HepG2 (cell line): ENCODE measurements around the gene XAF1. TPM values are rescaled to one million over a fixed set of nuclear protein-coding genes. Genes with fewer than 3 reads are reported as not detected.

Experiments
- CBX5 ChIP-seq: sonication (generic); formaldehyde crosslinking; IDR thresholded peaks from 2 replicates; pipeline ENCODE4 v1.4.0; 2020; ENCODE audit warnings: missing genetic modification reagents, borderline replicate concordance
- DR1 ChIP-seq: sonication (generic); formaldehyde crosslinking; IDR thresholded peaks from 2 replicates; pipeline ENCODE4 v1.8.0; 2021; ENCODE audit warnings: mild to moderate bottlenecking, missing genetic modification reagents, inconsistent platforms
- HBP1 ChIP-seq: IDR thresholded peaks from 2 replicates; pipeline ENCODE4 v1.6.1; 2016; ENCODE audit warnings: low read depth, control low read depth
- KDM5B ChIP-seq: sonication (generic); formaldehyde crosslinking; IDR thresholded peaks from 2 replicates; pipeline ENCODE4 v1.4.0; 2020; ENCODE audit warnings: missing genetic modification reagents, mild to moderate bottlenecking, borderline replicate concordance
- NFE2L1 ChIP-seq: sonication (generic); formaldehyde crosslinking; IDR thresholded peaks from 2 replicates; pipeline ENCODE4 v1.4.0; 2020; ENCODE audit warnings: missing genetic modification reagents, mild to moderate bottlenecking, borderline replicate concordance
- NR1H2 ChIP-seq: sonication (generic); formaldehyde crosslinking; IDR thresholded peaks from 2 replicates; pipeline ENCODE4 v1.8.1; 2022; ENCODE audit warnings: low read depth, missing genetic modification reagents, borderline replicate concordance
- PCBP2 ChIP-seq: fragments of 200-400 bp; formaldehyde crosslinking; optimal IDR thresholded peaks from 2 replicates; pipeline ENCODE3; 2018; ENCODE audit warnings: low read length, low read depth; ENCODE audit not compliant: poor library complexity, severe bottlenecking
- POLR2A ChIP-seq, 2 experiments: IDR thresholded peaks; 2 replicates each; pipeline ENCODE4 v1.6.1; 2011; ENCODE audit warnings: low read depth in 2 of 2, low read length in 2 of 2, mild to moderate bottlenecking in 1 of 2, moderate library complexity in 1 of 2; ENCODE audit not compliant: insufficient read depth in 1 of 2
- SIX1 ChIP-seq: sonication (generic); formaldehyde crosslinking; IDR thresholded peaks from 2 replicates; pipeline ENCODE4 v1.4.0; 2020; ENCODE audit warnings: missing genetic modification reagents, borderline replicate concordance
- ZFX ChIP-seq: sonication (generic); formaldehyde crosslinking; IDR thresholded peaks from 2 replicates; pipeline ENCODE4 v1.4.0; 2020; ENCODE audit warnings: mild to moderate bottlenecking, low read depth, missing genetic modification reagents, moderate library complexity
- ZNF225 ChIP-seq: sonication (generic); formaldehyde crosslinking; IDR thresholded peaks from 2 replicates; pipeline ENCODE4 v1.4.0; 2020; ENCODE audit warnings: mild to moderate bottlenecking, missing genetic modification reagents
- ZNF264 ChIP-seq: sonication (generic); formaldehyde crosslinking; IDR thresholded peaks from 2 replicates; pipeline ENCODE4 v1.4.0; 2020; ENCODE audit warnings: missing genetic modification reagents
- ZNF296 ChIP-seq: sonication (generic); formaldehyde crosslinking; conservative IDR thresholded peaks from 2 replicates; pipeline ENCODE4 v1.5.0; 2020; ENCODE audit warnings: mild to moderate bottlenecking, missing genetic modification reagents
- ZNF503 ChIP-seq: sonication (generic); formaldehyde crosslinking; IDR thresholded peaks from 2 replicates; pipeline ENCODE4 v1.4.0; 2020; ENCODE audit warnings: missing genetic modification reagents
- ZNF569 ChIP-seq: sonication (generic); formaldehyde crosslinking; IDR thresholded peaks from 2 replicates; pipeline ENCODE4 v1.5.0; 2020; ENCODE audit warnings: mild to moderate bottlenecking, missing genetic modification reagents, moderate library complexity, borderline replicate concordance
- ZNF619 ChIP-seq: sonication (generic); formaldehyde crosslinking; IDR thresholded peaks from 2 replicates; pipeline ENCODE4 v1.4.0; 2020; ENCODE audit warnings: mild to moderate bottlenecking, missing genetic modification reagents
- ZNF709 ChIP-seq: sonication (generic); formaldehyde crosslinking; IDR thresholded peaks from 2 replicates; pipeline ENCODE4 v1.5.0; 2020; ENCODE audit warnings: mild to moderate bottlenecking, missing genetic modification reagents
- polyA plus RNA-seq, 8 experiments: library from polyadenylated mRNA; depleted of rRNA in 3 of 8; stranded (reverse) in 7 of 8; unstranded in 1 of 8; fragments of >200 nt; fragmentation: Illumina TruSeq in 4 of 8; extraction: Trizol in 4 of 8; gene quantifications; 2 replicates each; pipeline versions ENCODE4 v1.2.1 to v1.2.3, GENCODE V29; 2011 to 2016; ENCODE audit warnings: low read depth in 4 of 8, missing spikeins in 1 of 8, mixed read lengths in 1 of 8; ENCODE audit not compliant: insufficient read depth in 1 of 8
- total RNA-seq, 5 experiments: library from RNA; depleted of rRNA; stranded (reverse); fragments of >200 nt; fragmentation: Illumina TruSeq; extraction: Trizol; gene quantifications; 2 replicates each; pipeline ENCODE4 v1.2.3, GENCODE V29; 2016; ENCODE audit warnings: low read depth in 1 of 5
- TF ChIP-seq, protein P1 (sequence below): sonication (generic); formaldehyde crosslinking; IDR thresholded peaks from 2 replicates; pipeline ENCODE4 v1.4.0; 2020; ENCODE audit warnings: missing genetic modification reagents, mild to moderate bottlenecking, borderline replicate concordance
- TF ChIP-seq, protein P2 (sequence below): sonication (generic); formaldehyde crosslinking; IDR thresholded peaks from 2 replicates; pipeline ENCODE4 v1.8.0; 2022; ENCODE audit warnings: missing genetic modification reagents, low read depth, mild to moderate bottlenecking, borderline replicate concordance
- TF ChIP-seq, protein P3 (sequence below): IDR thresholded peaks from 2 replicates; pipeline ENCODE4 v1.6.1; 2012; ENCODE audit warnings: inconsistent platforms
- TF ChIP-seq, protein P4 (sequence below): IDR thresholded peaks from 2 replicates; pipeline ENCODE4 v1.6.1; 2016

Gene XAF1
- total and polyA plus RNA-seq, 2 of the 13 experiments (the other 11 are each of a cell fraction or from before 2014, with no cell fraction given): 1.2 to 2.4 TPM

GRCh38 chr17:6796017-6796886, 40.4 kb downstream of the XAF1 start (continued):
- no peak for TF ChIP-seq HBP1 (CRISPR knock-in tag)
- no peak for TF ChIP-seq NR1H2 (CRISPR knock-in tag)
- TF ChIP-seq ZFX (CRISPR knock-in tag): peak; percentile 43; the same call in 1 of the 2 replicates
- no peak for TF ChIP-seq POLR2A (IDR thresholded peaks at IDR 0.05; ENCODE audit: insufficient read depth in 1 of 2, low read depth in 2 of 2, low read length in 2 of 2)
- no peak for TF ChIP-seq NFE2L1 (CRISPR knock-in tag)
- TF ChIP-seq ZNF709: 0 out of 2 replicates have a peak, but pooled peaks have one; percentile 39
- TF ChIP-seq, protein P1, sequence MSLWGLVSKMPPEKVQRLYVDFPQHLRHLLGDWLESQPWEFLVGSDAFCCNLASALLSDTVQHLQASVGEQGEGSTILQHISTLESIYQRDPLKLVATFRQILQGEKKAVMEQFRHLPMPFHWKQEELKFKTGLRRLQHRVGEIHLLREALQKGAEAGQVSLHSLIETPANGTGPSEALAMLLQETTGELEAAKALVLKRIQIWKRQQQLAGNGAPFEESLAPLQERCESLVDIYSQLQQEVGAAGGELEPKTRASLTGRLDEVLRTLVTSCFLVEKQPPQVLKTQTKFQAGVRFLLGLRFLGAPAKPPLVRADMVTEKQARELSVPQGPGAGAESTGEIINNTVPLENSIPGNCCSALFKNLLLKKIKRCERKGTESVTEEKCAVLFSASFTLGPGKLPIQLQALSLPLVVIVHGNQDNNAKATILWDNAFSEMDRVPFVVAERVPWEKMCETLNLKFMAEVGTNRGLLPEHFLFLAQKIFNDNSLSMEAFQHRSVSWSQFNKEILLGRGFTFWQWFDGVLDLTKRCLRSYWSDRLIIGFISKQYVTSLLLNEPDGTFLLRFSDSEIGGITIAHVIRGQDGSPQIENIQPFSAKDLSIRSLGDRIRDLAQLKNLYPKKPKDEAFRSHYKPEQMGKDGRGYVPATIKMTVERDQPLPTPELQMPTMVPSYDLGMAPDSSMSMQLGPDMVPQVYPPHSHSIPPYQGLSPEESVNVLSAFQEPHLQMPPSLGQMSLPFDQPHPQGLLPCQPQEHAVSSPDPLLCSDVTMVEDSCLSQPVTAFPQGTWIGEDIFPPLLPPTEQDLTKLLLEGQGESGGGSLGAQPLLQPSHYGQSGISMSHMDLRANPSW: 0 out of 2 replicates have a peak, but pooled peaks have one; percentile 35
- no peak for TF ChIP-seq ZNF225 (CRISPR knock-in tag)
- TF ChIP-seq KDM5B (CRISPR knock-in tag): no peak
- no peak for TF ChIP-seq ZNF569 (CRISPR knock-in tag)
- no peak for TF ChIP-seq DR1 (CRISPR knock-in tag)
- no peak for TF ChIP-seq PCBP2
- TF ChIP-seq CBX5 (CRISPR knock-in tag): no peak
- no peak for TF ChIP-seq ZNF619
- TF ChIP-seq ZNF264 (CRISPR knock-in tag): peak; percentile 77; the same call in 1 of the 2 replicates
- TF ChIP-seq, protein P2, sequence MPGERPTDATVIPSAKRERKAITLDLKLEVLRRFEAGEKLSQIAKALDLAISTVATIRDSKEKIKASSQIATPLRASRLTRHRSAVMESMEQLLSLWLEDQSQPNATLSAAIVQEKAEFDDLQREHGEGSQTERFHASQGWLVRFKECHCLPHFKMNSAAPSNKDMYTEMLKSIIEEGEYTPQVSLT: no peak
- TF ChIP-seq SIX1 (CRISPR knock-in tag): peak; percentile 91
- TF ChIP-seq ZNF296 (CRISPR knock-in tag): no peak
- TF ChIP-seq, protein P3, sequence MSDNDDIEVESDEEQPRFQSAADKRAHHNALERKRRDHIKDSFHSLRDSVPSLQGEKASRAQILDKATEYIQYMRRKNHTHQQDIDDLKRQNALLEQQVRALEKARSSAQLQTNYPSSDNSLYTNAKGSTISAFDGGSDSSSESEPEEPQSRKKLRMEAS: no peak; the same call in 1 of the 2 replicates
- peak; percentile 48; the same call in 1 of the 2 replicates for TF ChIP-seq ZNF503
- TF ChIP-seq, protein P4, sequence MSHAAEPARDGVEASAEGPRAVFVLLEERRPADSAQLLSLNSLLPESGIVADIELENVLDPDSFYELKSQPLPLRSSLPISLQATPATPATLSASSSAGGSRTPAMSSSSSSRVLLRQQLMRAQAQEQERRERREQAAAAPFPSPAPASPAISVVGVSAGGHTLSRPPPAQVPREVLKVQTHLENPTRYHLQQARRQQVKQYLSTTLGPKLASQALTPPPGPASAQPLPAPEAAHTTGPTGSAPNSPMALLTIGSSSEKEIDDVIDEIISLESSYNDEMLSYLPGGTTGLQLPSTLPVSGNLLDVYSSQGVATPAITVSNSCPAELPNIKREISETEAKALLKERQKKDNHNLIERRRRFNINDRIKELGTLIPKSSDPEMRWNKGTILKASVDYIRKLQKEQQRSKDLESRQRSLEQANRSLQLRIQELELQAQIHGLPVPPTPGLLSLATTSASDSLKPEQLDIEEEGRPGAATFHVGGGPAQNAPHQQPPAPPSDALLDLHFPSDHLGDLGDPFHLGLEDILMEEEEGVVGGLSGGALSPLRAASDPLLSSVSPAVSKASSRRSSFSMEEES (CRISPR knock-in tag): no peak
